Keratinocyte (primary cell): ENCODE data around the gene DNMT3A. TPM values are rescaled to one million over a fixed set of nuclear protein-coding genes. Genes with fewer than 3 reads are reported as not detected.

ENCODE experiments used
- DNase-seq: peaks from one replicate; pipeline ENCODE4 v3.0.0-alpha.2; 2011; ENCODE audit warnings: low read depth, missing footprints, low spot score
- FAIRE-seq: peaks from 2 replicates; lab custom pipeline; 2011; peaks lifted over from hg19 to GRCh38; lab: Jason Lieb, UNC
- H2AFZ ChIP-seq: 2 replicates; pipeline ENCODE4 v1.6.0; 2012; ENCODE audit warnings: low read length, control low read depth, inconsistent platforms; ENCODE audit not compliant: control insufficient read depth
- H3K27ac ChIP-seq: 2 replicates; pipeline ENCODE4 v1.5.1; 2011; ENCODE audit warnings: low read length; ENCODE audit not compliant: control insufficient read depth, insufficient read depth
- H3K27me3 ChIP-seq: 3 replicates; pipeline ENCODE4 v1.6.0; 2011; ENCODE audit warnings: low read length; ENCODE audit not compliant: control insufficient read depth, insufficient read depth; ENCODE audit errors: extremely low read depth
- H3K36me3 ChIP-seq, 2 experiments: 2 replicates in 1 of 2; 3 replicates in 1 of 2; pipeline ENCODE4 v1.5.1; 2011; ENCODE audit warnings: low read length in 2 of 2, mild to moderate bottlenecking in 1 of 2; ENCODE audit not compliant: control insufficient read depth in 2 of 2, insufficient read depth in 2 of 2; ENCODE audit errors: extremely low read depth in 1 of 2
- H3K4me1 ChIP-seq: 3 replicates; pipeline ENCODE4 v1.5.1; 2011; ENCODE audit warnings: low read length; ENCODE audit not compliant: control insufficient read depth, insufficient read depth; ENCODE audit errors: extremely low read depth
- H3K4me2 ChIP-seq: 3 replicates; pipeline ENCODE4 v1.6.0; 2011; ENCODE audit warnings: low read depth, low read length; ENCODE audit not compliant: control insufficient read depth, insufficient read depth; ENCODE audit errors: extremely low read depth
- H3K4me3 ChIP-seq, 3 experiments: fragments of 200-600 bp in 1 of 3; sonication (generic) in 1 of 3; 2 replicates in 2 of 3; 3 replicates in 1 of 3; pipeline ENCODE4 v1.5.1; 2011 to 2016; ENCODE audit warnings: low read length in 3 of 3, mild to moderate bottlenecking in 3 of 3, control low read depth in 2 of 3, inconsistent platforms in 1 of 3, low read depth in 1 of 3, mixed read lengths in 1 of 3, mixed run types in 1 of 3, moderate library complexity in 1 of 3; ENCODE audit not compliant: control insufficient read depth in 2 of 3, insufficient read depth in 2 of 3; ENCODE audit errors: extremely low read depth in 1 of 3
- H3K79me2 ChIP-seq: 2 replicates; pipeline ENCODE4 v1.6.0; 2012; ENCODE audit warnings: low read length; ENCODE audit not compliant: control insufficient read depth, insufficient read depth
- H3K9ac ChIP-seq: 3 replicates; pipeline ENCODE4 v1.6.0; 2011; ENCODE audit warnings: low read length; ENCODE audit not compliant: control insufficient read depth, insufficient read depth; ENCODE audit errors: extremely low read depth
- H3K9me1 ChIP-seq: 3 replicates; pipeline ENCODE4 v1.6.0; 2011; ENCODE audit warnings: low read length; ENCODE audit not compliant: control insufficient read depth, insufficient read depth; ENCODE audit errors: extremely low read depth
- H3K9me3 ChIP-seq: 2 replicates; pipeline ENCODE4 v1.5.1; 2012; ENCODE audit warnings: low read depth, low read length; ENCODE audit not compliant: control insufficient read depth
- H4K20me1 ChIP-seq: 3 replicates; pipeline ENCODE4 v1.6.0; 2011; ENCODE audit warnings: low read length; ENCODE audit not compliant: control insufficient read depth, insufficient read depth; ENCODE audit errors: extremely low read depth
- EZH2 ChIP-seq: IDR thresholded peaks from one replicate; pipeline ENCODE4 v1.6.1; 2012; ENCODE audit warnings: inconsistent platforms, mild to moderate bottlenecking, low read length, moderate library complexity
- dilution Hi-C: fragments of 300-500 bp; cut with MboI; formaldehyde crosslinking; loops from one replicate; pipeline ENCODE4 v1.7.0; 2020; ENCODE audit warnings: low sequenced_read_pairs; ENCODE audit not compliant: extremely low pct_ligation_motif_present
- polyA plus RNA-seq, 5 experiments: library from polyadenylated mRNA; depleted of rRNA in 3 of 5; stranded (reverse) in 3 of 5; stranded (forward) in 1 of 5; unstranded in 1 of 5; fragments of >200 nt; gene quantifications; 1 replicate in 1 of 5; 2 replicates in 3 of 5; 3 replicates in 1 of 5; pipeline versions ENCODE4 v1.2.1 to v1.2.3, GENCODE V29; 2011 to 2012; ENCODE audit warnings: missing spikeins in 2 of 5, low read depth in 1 of 5, low replicate concordance in 1 of 5
- TF ChIP-seq, protein P1 (sequence below), 3 experiments: IDR thresholded peaks in 1 of 3; conservative IDR thresholded peaks in 1 of 3; optimal IDR thresholded peaks in 1 of 3; 2 replicates in 2 of 3; 3 replicates in 1 of 3; pipeline versions ENCODE3 to v1.5.1; 2011; ENCODE audit warnings: low read length in 3 of 3, mild to moderate bottlenecking in 3 of 3, moderate library complexity in 2 of 3, control low read depth in 1 of 3, inconsistent platforms in 1 of 3; ENCODE audit not compliant: insufficient read depth in 2 of 3; ENCODE audit errors: extremely low read depth in 1 of 3

DNMT3A gene
- polyA plus RNA-seq, 1 donor (not counting 4 experiments of a cell fraction or from before 2014, with no cell fraction given), result 1.5 TPM

DNA sequence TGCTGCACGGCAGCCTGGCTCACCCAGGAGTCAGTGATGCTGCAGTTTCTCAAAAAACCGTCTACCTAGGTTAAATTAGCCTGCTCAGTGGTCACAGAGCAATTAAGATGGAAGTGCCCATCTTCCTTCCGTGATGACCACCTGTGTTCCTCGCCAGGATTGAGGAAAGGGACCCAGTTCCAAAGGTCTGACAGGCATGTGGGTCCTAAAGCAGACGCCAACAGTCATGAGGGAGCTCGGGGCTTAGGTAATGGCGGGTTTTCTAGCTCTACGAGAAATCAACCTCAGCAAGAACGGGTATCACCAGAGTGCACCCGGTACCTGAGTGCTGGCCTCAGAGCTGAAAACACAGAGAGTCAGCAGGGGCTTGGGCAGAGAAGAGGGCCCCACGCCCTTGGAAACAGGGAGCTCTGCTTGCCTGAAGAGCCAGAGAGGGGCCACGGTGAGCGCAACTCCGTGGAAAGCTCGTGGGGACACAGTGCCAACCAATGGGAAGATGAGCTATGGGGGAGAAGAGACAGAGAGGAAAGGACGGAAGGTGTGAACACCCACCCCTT lies 34.3 kb upstream of the DNMT3A start:
- Histone ChIP-seq H3K36me3 (no peaks in the 10 kb centered on the region), H3K4me2 (peak overlapping the region; percentile 71), H2AFZ (peak overlapping the region; percentile 42), H3K9me3 (peaks cover 5% of the 10 kb centered on the region), H4K20me1 (no peaks in the 10 kb centered on the region), H3K4me1 (peaks cover 37% of the 10 kb centered on the region), H3K27me3 (no peaks in the 10 kb centered on the region), H3K79me2 (no peaks in the 10 kb centered on the region), H3K27ac (peak overlapping the region; percentile 91), H3K9ac (peak overlapping the region; percentile 74), H3K4me3 (peak overlapping the region in 1 of 3 experiments; percentile 26), H3K9me1 (no peaks in the 10 kb centered on the region)
- FAIRE-seq, result no peak
- dilution Hi-C loops, result no loop called here
- TF ChIP-seq EZH2, result no peak
- TF ChIP-seq, protein P1, sequence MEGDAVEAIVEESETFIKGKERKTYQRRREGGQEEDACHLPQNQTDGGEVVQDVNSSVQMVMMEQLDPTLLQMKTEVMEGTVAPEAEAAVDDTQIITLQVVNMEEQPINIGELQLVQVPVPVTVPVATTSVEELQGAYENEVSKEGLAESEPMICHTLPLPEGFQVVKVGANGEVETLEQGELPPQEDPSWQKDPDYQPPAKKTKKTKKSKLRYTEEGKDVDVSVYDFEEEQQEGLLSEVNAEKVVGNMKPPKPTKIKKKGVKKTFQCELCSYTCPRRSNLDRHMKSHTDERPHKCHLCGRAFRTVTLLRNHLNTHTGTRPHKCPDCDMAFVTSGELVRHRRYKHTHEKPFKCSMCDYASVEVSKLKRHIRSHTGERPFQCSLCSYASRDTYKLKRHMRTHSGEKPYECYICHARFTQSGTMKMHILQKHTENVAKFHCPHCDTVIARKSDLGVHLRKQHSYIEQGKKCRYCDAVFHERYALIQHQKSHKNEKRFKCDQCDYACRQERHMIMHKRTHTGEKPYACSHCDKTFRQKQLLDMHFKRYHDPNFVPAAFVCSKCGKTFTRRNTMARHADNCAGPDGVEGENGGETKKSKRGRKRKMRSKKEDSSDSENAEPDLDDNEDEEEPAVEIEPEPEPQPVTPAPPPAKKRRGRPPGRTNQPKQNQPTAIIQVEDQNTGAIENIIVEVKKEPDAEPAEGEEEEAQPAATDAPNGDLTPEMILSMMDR (optimal IDR thresholded peaks at IDR 0.05 in 1 of 3, IDR thresholded peaks at IDR 0.05 in 1 of 3, conservative IDR thresholded peaks at IDR 0.05 in 1 of 3; ENCODE audit: extremely low read depth in 1 of 3, insufficient read depth in 2 of 3, low read length in 3 of 3), result no peak
- no peak for DNase-seq

DNA sequence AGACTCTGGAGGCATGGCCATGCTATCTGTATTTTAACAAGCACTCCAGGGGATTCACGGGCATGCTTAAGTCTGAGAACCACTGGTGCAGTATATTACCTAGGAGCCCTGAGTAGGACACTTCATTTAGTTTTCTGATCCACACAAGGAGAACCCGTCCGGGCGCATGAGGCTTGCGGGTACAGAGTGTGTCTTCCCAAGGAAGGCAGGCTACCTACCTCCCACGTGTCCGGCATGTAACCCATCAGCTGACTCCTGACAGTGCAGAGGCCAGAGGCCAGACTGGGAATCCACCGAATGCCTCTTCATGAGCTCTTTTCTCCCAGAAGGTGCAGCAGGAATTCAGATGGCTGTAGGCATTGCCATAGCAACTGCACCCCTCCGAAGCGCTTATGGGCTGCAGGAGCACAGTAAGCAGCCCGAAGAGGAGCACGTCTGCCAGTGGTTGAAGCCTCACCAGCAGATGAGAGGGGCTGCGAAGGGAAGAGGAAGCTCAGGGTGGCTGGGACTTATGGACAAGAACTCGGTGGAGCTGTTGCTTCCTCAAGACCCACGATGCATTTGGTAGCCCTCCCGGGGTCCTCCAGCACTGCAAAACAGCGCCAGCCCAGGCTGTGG lies 33.8 kb upstream of the DNMT3A start:
- H3K79me2 ChIP-seq, result no peaks in the 10 kb centered on the region
- no peaks in the 10 kb centered on the region for H3K27me3 ChIP-seq

More for the DNA sequence above, 33.8 kb upstream of the DNMT3A start:
- H3K36me3 ChIP-seq, result no peaks in the 10 kb centered on the region
- H3K4me1 ChIP-seq, result peaks cover 37% of the 10 kb centered on the region
- peaks cover 5% of the 10 kb centered on the region for H3K9me3 ChIP-seq
- no peaks in the 10 kb centered on the region for H4K20me1 ChIP-seq
- FAIRE-seq, result no peak
- no peak overlapping the region for H3K4me3 ChIP-seq
- H3K9ac ChIP-seq, result no peak overlapping the region
- H3K27ac ChIP-seq, result no peak overlapping the region
- no peak for TF ChIP-seq EZH2
- TF ChIP-seq, protein P1 (optimal IDR thresholded peaks at IDR 0.05 in 1 of 3, IDR thresholded peaks at IDR 0.05 in 1 of 3, conservative IDR thresholded peaks at IDR 0.05 in 1 of 3; ENCODE audit: extremely low read depth in 1 of 3, insufficient read depth in 2 of 3, low read length in 3 of 3), result no peak
- H3K9me1 ChIP-seq, result no peaks in the 10 kb centered on the region
- H2AFZ ChIP-seq, result no peak overlapping the region
- no peak for DNase-seq
- dilution Hi-C loops, result no loop called here
- no peak overlapping the region for H3K4me2 ChIP-seq
